Brain microvascular endothelial cell (primary cell): ENCODE measurements around the gene CLNK.
A peak's percentile ranks its signal among the peaks of the same experiment; 100 is the strongest.

ENCODE experiments used
- DNase-seq: peaks from one replicate; pipeline ENCODE4 v3.0.0-alpha.2; 2020
- H3K27ac ChIP-seq: fragments of 250-450 bp; sonication (Bioruptor Pico); 2 replicates; pipeline ENCODE4 v1.5.1; 2020; ENCODE audit warnings: mild to moderate bottlenecking, moderate library complexity
- H3K27me3 ChIP-seq: fragments of 250-450 bp; sonication (Bioruptor Pico); replicated peaks from 2 replicates; pipeline ENCODE4 v1.5.1; 2020; ENCODE audit warnings: mild to moderate bottlenecking
- H3K36me3 ChIP-seq: fragments of 250-450 bp; sonication (Bioruptor Pico); replicated peaks from 2 replicates; pipeline ENCODE4 v1.5.1; 2020; ENCODE audit warnings: mild to moderate bottlenecking
- H3K4me3 ChIP-seq: 2 replicates; pipeline ENCODE4 v1.5.1; 2011; ENCODE audit warnings: low read depth, mild to moderate bottlenecking, control low read depth, low read length, moderate library complexity
- in situ Hi-C: cut with HindIII; loops from 2 replicates; pipeline ENCODE4 v1.10.0; 2017; ENCODE audit warnings: low sequenced_read_pairs, low pct_ligation_motif_present
- TF ChIP-seq, protein P1 (sequence below): IDR thresholded peaks from 2 replicates; pipeline ENCODE4 v1.5.1; 2011; ENCODE audit warnings: low read depth, mild to moderate bottlenecking, moderate library complexity, low read length, control low read depth, inconsistent platforms; ENCODE audit errors: missing control alignments

Gene CLNK

DNA sequence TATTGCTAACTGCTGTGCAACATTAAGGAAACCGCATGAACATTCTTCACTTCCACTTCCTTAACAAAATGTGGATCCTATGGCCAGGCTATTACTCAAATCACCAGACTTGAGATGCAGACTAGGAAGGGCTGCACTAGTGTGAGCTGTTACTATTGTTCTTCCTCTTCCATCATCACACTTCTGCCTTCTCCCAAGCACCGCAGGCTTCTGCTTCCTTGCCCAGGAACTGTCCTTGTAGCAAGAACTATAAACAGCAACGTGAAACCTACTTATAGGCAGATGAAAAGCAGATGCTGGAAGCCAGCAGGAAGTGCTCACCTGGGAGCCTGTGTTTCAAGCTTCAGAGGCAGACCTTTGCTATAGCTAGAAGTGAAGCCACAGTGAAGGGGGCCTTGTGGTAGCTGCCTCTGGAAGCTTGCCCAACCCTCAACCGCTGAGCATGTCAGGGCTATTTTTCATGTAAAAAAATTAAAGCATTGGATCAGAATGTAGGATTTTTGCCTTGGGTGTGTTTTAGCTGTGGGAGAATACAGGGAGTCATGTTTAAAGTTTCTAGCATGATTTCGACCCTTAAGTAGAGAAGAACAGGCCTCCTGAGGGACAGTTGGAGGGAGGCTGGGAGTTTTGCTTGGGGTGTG, 43.9 kb downstream of the CLNK start:
- in situ Hi-C loops, result no loop called here
- no peaks in the 10 kb centered on the region for H3K27me3 ChIP-seq
- no peak overlapping the region for H3K27ac ChIP-seq
- H3K4me3 ChIP-seq, result no peak overlapping the region
- no peaks in the 10 kb centered on the region for H3K36me3 ChIP-seq
- TF ChIP-seq, protein P1, sequence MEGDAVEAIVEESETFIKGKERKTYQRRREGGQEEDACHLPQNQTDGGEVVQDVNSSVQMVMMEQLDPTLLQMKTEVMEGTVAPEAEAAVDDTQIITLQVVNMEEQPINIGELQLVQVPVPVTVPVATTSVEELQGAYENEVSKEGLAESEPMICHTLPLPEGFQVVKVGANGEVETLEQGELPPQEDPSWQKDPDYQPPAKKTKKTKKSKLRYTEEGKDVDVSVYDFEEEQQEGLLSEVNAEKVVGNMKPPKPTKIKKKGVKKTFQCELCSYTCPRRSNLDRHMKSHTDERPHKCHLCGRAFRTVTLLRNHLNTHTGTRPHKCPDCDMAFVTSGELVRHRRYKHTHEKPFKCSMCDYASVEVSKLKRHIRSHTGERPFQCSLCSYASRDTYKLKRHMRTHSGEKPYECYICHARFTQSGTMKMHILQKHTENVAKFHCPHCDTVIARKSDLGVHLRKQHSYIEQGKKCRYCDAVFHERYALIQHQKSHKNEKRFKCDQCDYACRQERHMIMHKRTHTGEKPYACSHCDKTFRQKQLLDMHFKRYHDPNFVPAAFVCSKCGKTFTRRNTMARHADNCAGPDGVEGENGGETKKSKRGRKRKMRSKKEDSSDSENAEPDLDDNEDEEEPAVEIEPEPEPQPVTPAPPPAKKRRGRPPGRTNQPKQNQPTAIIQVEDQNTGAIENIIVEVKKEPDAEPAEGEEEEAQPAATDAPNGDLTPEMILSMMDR, result no peak
- no peak for DNase-seq

DNA sequence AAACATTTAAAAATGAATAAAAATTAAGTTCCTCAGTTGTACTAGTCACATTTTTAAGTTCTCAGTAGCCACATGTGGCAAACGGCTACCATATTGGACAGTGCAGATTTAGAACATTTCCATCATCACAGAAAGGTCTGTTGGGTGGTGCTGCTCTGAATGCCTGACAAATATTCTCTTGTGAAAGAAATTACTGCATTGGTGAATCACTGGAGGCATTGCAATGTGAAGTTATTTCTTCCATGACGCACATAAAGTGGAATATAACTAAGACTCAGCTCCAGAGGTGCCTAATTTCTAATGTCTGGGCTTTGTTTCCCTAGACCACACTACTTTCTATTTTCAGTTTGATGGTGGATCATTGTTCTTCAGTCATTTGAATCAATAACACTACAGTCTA, 44.9 kb downstream of the CLNK start:
- Histone ChIP-seq H3K36me3 (no peaks in the 10 kb centered on the region), H3K4me3 (no peak overlapping the region), H3K27me3 (no peaks in the 10 kb centered on the region), H3K27ac (no peak overlapping the region)
- TF ChIP-seq, protein P1, result no peak
- no peak for DNase-seq
- in situ Hi-C loops, result no loop called here

DNA sequence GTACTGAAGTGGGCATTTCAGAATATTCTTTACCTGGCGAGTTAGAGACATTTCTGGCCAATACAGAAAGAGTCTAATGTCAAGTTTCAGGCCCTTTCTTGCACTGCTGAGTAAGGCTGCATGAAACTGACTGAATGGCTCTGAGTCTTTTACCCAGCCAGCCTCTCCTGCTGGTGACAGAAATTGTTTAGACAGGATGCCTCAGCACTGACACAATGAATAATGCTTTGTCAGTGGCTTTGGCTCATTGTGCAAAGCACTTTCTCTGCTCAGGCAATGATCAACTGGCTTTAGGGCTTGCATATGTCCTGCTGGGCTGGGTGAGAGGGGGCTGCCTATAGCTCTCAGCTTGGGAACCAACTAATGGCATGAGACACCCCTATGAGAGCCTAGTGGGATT, 45.5 kb downstream of the CLNK start:
- no peaks in the 10 kb centered on the region for H3K36me3 ChIP-seq
- peak; percentile 24 for DNase-seq

DNA sequence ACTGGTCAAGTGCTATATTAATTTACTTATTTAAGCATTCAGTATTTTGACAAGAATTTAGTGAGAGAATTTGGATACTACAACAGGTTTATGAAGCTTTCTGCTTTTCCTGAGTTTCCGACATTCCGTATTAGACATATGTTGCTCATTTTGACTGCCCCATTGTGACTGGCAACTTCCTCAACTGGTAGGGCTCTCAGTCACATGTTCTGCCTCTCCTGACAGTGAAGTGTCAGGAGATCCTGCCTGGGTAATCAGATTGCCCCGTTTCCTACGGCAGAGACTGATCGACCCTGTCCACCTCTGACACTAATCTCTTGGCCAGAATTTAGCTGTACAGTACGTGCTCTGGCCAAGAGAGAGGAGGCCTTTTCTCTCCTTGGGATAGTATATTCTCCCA, 49.5 kb downstream of the CLNK start:
- DNase-seq, result no peak
- TF ChIP-seq, protein P1, result no peak
- Histone ChIP-seq H3K36me3 (no peaks in the 10 kb centered on the region), H3K4me3 (no peak overlapping the region), H3K27me3 (no peaks in the 10 kb centered on the region), H3K27ac (no peak overlapping the region)
- in situ Hi-C loops, result no loop called here

More for the DNA sequence above, 45.5 kb downstream of the CLNK start:
- TF ChIP-seq, protein P1, result peak; percentile 1
- no peaks in the 10 kb centered on the region for H3K27me3 ChIP-seq
- in situ Hi-C loops, result no loop called here
- no peak overlapping the region for H3K27ac ChIP-seq
- no peak overlapping the region for H3K4me3 ChIP-seq

DNA sequence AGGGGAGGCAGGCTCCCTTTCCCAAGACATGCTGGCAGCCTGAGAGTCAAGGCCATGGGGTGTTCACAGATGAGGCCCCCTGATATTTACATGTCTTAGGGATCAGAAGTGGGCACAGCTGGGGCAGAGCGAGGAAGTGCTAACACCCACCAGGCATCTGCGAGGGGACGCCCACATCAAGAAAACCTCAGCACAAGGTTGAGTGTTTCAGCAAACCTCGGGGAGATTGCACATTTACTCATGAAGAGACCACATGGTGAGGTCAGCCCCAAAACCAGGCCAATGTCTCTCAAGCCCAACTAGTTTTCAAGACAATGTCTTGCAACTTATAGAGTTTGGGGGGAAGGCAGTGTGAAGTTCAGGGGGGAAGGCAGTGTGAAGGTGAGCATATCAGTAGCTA, 55.2 kb downstream of the CLNK start:
- H3K27ac ChIP-seq, result no peak overlapping the region
- DNase-seq, result no peak
- TF ChIP-seq, protein P1, result no peak
- in situ Hi-C loops, result no loop called here
- H3K4me3 ChIP-seq, result no peak overlapping the region
- no peaks in the 10 kb centered on the region for H3K36me3 ChIP-seq
- H3K27me3 ChIP-seq, result no peaks in the 10 kb centered on the region

DNA sequence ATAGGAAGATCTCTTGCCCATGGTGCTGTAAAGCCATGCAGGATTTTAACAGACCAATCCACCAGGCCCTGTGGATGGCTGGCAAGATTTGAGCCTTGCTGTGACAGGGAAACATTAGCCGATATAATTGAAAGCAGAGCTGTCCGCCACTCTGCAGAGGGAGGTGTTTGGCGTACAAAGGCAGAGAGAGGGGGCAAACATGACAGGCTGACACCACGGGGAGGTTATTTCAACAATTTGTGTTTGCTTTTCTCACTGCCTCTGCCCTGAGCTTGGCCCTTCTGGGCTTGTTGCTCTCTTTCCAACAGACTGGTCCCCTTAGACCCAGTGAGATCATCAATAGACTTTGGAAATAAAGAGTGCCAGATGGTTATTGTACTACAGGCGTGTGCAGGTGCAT, 59.4 kb downstream of the CLNK start:
- H3K27ac ChIP-seq, result no peak overlapping the region
- no peak for DNase-seq
- H3K4me3 ChIP-seq, result no peak overlapping the region
- in situ Hi-C loops, result no loop called here
- TF ChIP-seq, protein P1, result no peak
- no peaks in the 10 kb centered on the region for H3K36me3 ChIP-seq
- H3K27me3 ChIP-seq, result no peaks in the 10 kb centered on the region
